ENCODE results near the gene KIFC1.

- no peak for TF ChIP-seq CTCF (IDR thresholded peaks at IDR 0.05)
- TF ChIP-seq EZH2phosphoT487 (IDR thresholded peaks at IDR 0.05) = no peak
- no peak for TF ChIP-seq EZH2 (IDR thresholded peaks at IDR 0.05)
Observed at GRCh38 chr6:33453393-33454008, 61.9 kb downstream of the KIFC1 start.
